Endothelial cell of umbilical vein (primary cell): Measurements from ENCODE around the gene FMN1. TPM values are rescaled to one million over a fixed set of nuclear protein-coding genes. Genes with fewer than 3 reads are reported as not detected.

Source experiments
- BruUV-seq: library from RNA; stranded (reverse); fragments of 400-500 nt; replicated peaks from 2 replicates; lab custom pipeline; 2021; lab: Mats Ljungman, UMichigan
- CTCF ChIA-PET: fragments of 300-600, 350-600 bp; sonication (Branson Sonifier 250); formaldehyde crosslinking; loops from one replicate; lab custom pipeline; 2021; ENCODE audit warnings: antibody characterized with exemption, inconsistent platforms; lab: Charles Lee
- POLR2A ChIA-PET: fragments of 300-600, 350-600 bp; sonication (Branson Sonifier 250); formaldehyde crosslinking; loops from one replicate; lab custom pipeline; 2021; ENCODE audit warnings: antibody characterized with exemption, inconsistent platforms; lab: Charles Lee
- DNase-seq: peaks from one replicate; pipeline ENCODE4 v3.0.0-alpha.2; 2011; ENCODE audit warnings: low read depth, low spot score
- FAIRE-seq: peaks from 2 replicates; lab custom pipeline; 2011; peaks lifted over from hg19 to GRCh38; lab: Jason Lieb, UNC
- H2AFZ ChIP-seq: 2 replicates; pipeline ENCODE4 v1.6.0; 2012; ENCODE audit warnings: low read depth, low read length, control low read depth, inconsistent platforms
- H3K27ac ChIP-seq: 2 replicates; pipeline ENCODE4 v1.5.1; 2011; ENCODE audit warnings: low read depth, mild to moderate bottlenecking, control low read depth, low read length, moderate library complexity; ENCODE audit not compliant: insufficient read depth
- H3K27me3 ChIP-seq, 2 experiments: 2 replicates each; pipeline versions ENCODE4 v1.6.0 to v1.6.1; 2011; ENCODE audit warnings: low read length in 2 of 2, mixed read lengths in 1 of 2; ENCODE audit not compliant: control insufficient read depth in 2 of 2, insufficient read depth in 2 of 2
- H3K36me3 ChIP-seq, 2 experiments: 2 replicates in 1 of 2; 3 replicates in 1 of 2; pipeline ENCODE4 v1.5.1; 2011; ENCODE audit warnings: low read length in 2 of 2, mild to moderate bottlenecking in 1 of 2, moderate library complexity in 1 of 2; ENCODE audit not compliant: control insufficient read depth in 2 of 2, insufficient read depth in 2 of 2; ENCODE audit errors: extremely low read depth in 1 of 2
- H3K4me1 ChIP-seq: 3 replicates; pipeline ENCODE4 v1.5.1; 2011; ENCODE audit warnings: mild to moderate bottlenecking, low read length; ENCODE audit not compliant: control insufficient read depth, insufficient read depth; ENCODE audit errors: extremely low read depth
- H3K4me2 ChIP-seq: 2 replicates; pipeline ENCODE4 v1.6.1; 2011; ENCODE audit warnings: low read length, control low read depth, mixed read lengths; ENCODE audit not compliant: insufficient read depth
- H3K4me3 ChIP-seq, 3 experiments: fragments of 200-600 bp in 1 of 3; sonication (generic), shearing (Covaris generic) in 1 of 3; replicated peaks in 1 of 3; 2 replicates each; pipeline ENCODE4 v1.5.1; 2011 to 2016; ENCODE audit warnings: control low read depth in 3 of 3, low read length in 3 of 3, mild to moderate bottlenecking in 2 of 3, inconsistent platforms in 1 of 3, low read depth in 1 of 3, moderate library complexity in 1 of 3; ENCODE audit not compliant: insufficient read depth in 1 of 3
- H3K79me2 ChIP-seq: 2 replicates; pipeline ENCODE4 v1.6.0; 2012; ENCODE audit warnings: low read length, inconsistent platforms; ENCODE audit not compliant: control insufficient read depth, insufficient read depth
- H3K9ac ChIP-seq: replicated peaks from 2 replicates; pipeline ENCODE3; 2011; ENCODE audit warnings: low read length, control low read depth; ENCODE audit not compliant: insufficient read depth; ENCODE audit errors: extremely low read depth
- H3K9me1 ChIP-seq: replicated peaks from 3 replicates; pipeline ENCODE4 v1.6.0; 2011; ENCODE audit warnings: mild to moderate bottlenecking, low read length; ENCODE audit not compliant: control insufficient read depth, insufficient read depth; ENCODE audit errors: extremely low read depth
- H3K9me3 ChIP-seq: replicated peaks from 2 replicates; pipeline ENCODE4 v1.5.1; 2012; ENCODE audit warnings: low read length, inconsistent platforms; ENCODE audit not compliant: control insufficient read depth, insufficient read depth
- H4K20me1 ChIP-seq: replicated peaks from 2 replicates; pipeline ENCODE3; 2011; ENCODE audit warnings: mild to moderate bottlenecking, low read length; ENCODE audit not compliant: control insufficient read depth, insufficient read depth; ENCODE audit errors: extremely low read depth
- EZH2 ChIP-seq: IDR thresholded peaks from 2 replicates; pipeline ENCODE4 v1.6.1; 2012; ENCODE audit warnings: borderline replicate concordance, low read depth, mild to moderate bottlenecking, moderate library complexity, low read length, inconsistent platforms; ENCODE audit not compliant: severe bottlenecking
- FOS ChIP-seq: IDR thresholded peaks from 2 replicates; pipeline ENCODE4 v1.6.1; 2011; ENCODE audit warnings: mild to moderate bottlenecking, low read length, moderate library complexity, borderline replicate concordance; ENCODE audit not compliant: insufficient read depth
- GATA2 ChIP-seq: IDR thresholded peaks from 2 replicates; pipeline ENCODE4 v1.7.0; 2011; ENCODE audit warnings: low read depth, mild to moderate bottlenecking, moderate library complexity, mixed read lengths, low read length; ENCODE audit not compliant: insufficient read length, insufficient read depth
- JUN ChIP-seq: IDR thresholded peaks from 2 replicates; pipeline ENCODE4 v1.6.1; 2011; ENCODE audit warnings: borderline replicate concordance, low read depth; ENCODE audit not compliant: insufficient read length, insufficient read depth
- MYC ChIP-seq: IDR thresholded peaks from one replicate; pipeline ENCODE4 v1.6.1; 2011; ENCODE audit warnings: mild to moderate bottlenecking, low read depth, low read length
- POLR2A ChIP-seq: IDR thresholded peaks from 2 replicates; pipeline ENCODE4 v1.6.1; 2012; ENCODE audit warnings: low read depth, mild to moderate bottlenecking, control low read depth, low read length
- POLR2AphosphoS5 ChIP-seq: IDR thresholded peaks from 2 replicates; pipeline ENCODE4 v1.6.1; 2012; ENCODE audit warnings: low read depth, mild to moderate bottlenecking, control low read depth, low read length, moderate library complexity; ENCODE audit not compliant: insufficient read depth
- dilution Hi-C: fragments of 300-500 bp; cut with MboI; formaldehyde crosslinking; loops from one replicate; pipeline ENCODE4 v1.15.0; 2019; ENCODE audit warnings: low sequenced_read_pairs; ENCODE audit not compliant: extremely low pct_ligation_motif_present
- intact Hi-C: fragments of 100-400 bp; cut with micrococcal nuclease; formaldehyde crosslinking; loops from one replicate; pipeline ENCODE4 v1.10.0; 2022
- polyA plus RNA-seq, 4 experiments: library from polyadenylated mRNA; depleted of rRNA in 3 of 4; stranded (reverse) in 3 of 4; unstranded in 1 of 4; fragments of >200 nt; gene quantifications; 2 replicates each; pipeline versions ENCODE4 v1.2.1 to v1.2.3, GENCODE V29; 2011 to 2012; ENCODE audit warnings: missing spikeins in 1 of 4
- total RNA-seq: library from RNA; stranded (reverse); gene quantifications from 2 replicates; pipeline ENCODE4 v1.2.3, GENCODE V29; 2021
- TF ChIP-seq, protein P1 (sequence below): IDR thresholded peaks from 2 replicates; pipeline ENCODE4 v1.6.1; 2011; ENCODE audit not compliant: insufficient read depth, insufficient read length
- TF ChIP-seq, protein P2 (sequence below), 2 donors: IDR thresholded peaks; 1 replicate in 1 of 2; 2 replicates in 1 of 2; pipeline ENCODE4 v1.5.1; 2011; ENCODE audit warnings: low read length in 2 of 2, mild to moderate bottlenecking in 2 of 2, moderate library complexity in 2 of 2, control low read depth in 1 of 2, inconsistent platforms in 1 of 2, low read depth in 1 of 2; ENCODE audit not compliant: insufficient read depth in 1 of 2; ENCODE audit errors: extremely low read depth in 1 of 2

Gene FMN1
- total and polyA plus RNA-seq, 2 donors (not counting 3 experiments of a cell fraction or from before 2014, with no cell fraction given), result 0.01 to 0.29 TPM

DNA sequence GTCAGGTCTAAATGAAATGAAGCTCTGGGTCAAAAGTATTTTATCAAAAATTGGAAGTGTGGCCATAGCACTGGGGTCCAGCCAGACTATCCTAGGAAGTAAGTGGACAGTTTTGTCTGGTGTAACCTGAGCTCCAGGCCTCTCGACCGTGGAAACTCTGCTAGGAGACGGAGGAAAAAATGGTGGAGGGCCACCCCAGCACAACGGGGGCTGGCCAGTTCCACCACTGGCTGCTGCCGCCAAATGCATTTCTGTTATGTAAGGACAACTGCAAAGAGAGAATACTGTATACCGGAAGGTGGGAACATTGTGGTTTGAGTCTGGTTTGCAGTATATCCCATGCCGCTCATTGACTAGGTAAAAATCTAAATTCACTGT is 241.0 kb downstream of the FMN1 start:
- Histone ChIP-seq H3K36me3 (no peaks in the 10 kb centered on the region), H4K20me1 (no peaks in the 10 kb centered on the region), H3K79me2 (no peaks in the 10 kb centered on the region), H3K27me3 (peaks cover 3 to 6% of the 10 kb centered on the region in 2 experiments), H3K27ac (no peak overlapping the region), H3K9me3 (no peaks in the 10 kb centered on the region), H3K9ac (no peak overlapping the region), H3K4me1 (no peaks in the 10 kb centered on the region), H3K4me3 (no peak overlapping the region), H3K9me1 (no peaks in the 10 kb centered on the region), H3K4me2 (no peak overlapping the region), H2AFZ (no peak overlapping the region)
- TF ChIP-seq POLR2A, result no peak
- no peak for TF ChIP-seq JUN
- TF ChIP-seq MYC, result no peak
- no peak for TF ChIP-seq POLR2AphosphoS5
- no peak for TF ChIP-seq EZH2
- TF ChIP-seq, protein P1, sequence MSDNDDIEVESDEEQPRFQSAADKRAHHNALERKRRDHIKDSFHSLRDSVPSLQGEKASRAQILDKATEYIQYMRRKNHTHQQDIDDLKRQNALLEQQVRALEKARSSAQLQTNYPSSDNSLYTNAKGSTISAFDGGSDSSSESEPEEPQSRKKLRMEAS, result no peak
- no peak for TF ChIP-seq GATA2
- TF ChIP-seq, protein P2, sequence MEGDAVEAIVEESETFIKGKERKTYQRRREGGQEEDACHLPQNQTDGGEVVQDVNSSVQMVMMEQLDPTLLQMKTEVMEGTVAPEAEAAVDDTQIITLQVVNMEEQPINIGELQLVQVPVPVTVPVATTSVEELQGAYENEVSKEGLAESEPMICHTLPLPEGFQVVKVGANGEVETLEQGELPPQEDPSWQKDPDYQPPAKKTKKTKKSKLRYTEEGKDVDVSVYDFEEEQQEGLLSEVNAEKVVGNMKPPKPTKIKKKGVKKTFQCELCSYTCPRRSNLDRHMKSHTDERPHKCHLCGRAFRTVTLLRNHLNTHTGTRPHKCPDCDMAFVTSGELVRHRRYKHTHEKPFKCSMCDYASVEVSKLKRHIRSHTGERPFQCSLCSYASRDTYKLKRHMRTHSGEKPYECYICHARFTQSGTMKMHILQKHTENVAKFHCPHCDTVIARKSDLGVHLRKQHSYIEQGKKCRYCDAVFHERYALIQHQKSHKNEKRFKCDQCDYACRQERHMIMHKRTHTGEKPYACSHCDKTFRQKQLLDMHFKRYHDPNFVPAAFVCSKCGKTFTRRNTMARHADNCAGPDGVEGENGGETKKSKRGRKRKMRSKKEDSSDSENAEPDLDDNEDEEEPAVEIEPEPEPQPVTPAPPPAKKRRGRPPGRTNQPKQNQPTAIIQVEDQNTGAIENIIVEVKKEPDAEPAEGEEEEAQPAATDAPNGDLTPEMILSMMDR (IDR thresholded peaks at IDR 0.05; ENCODE audit: extremely low read depth in 1 of 2, insufficient read depth in 1 of 2, low read depth in 1 of 2, low read length in 2 of 2), result no peak
- no peak for TF ChIP-seq FOS
- FAIRE-seq (no peak), DNase-seq (no peak)
- BruUV-seq, result no TSS peak
- dilution Hi-C loops (no loop called here), intact Hi-C loops (no loop called here)
- ChIA-PET CTCF (interaction anchor here (2.5 to 8.6 kb wide), 3 partner anchors 17 to 291 kb away, joined by 11 to 162 read pairs (median 20); no protein-coding TSS in a partner anchor), POLR2A (no interaction called here)
